ENCODE measurements around the gene CHFR. TPM values are rescaled to one million over a fixed set of nuclear protein-coding genes. Genes with fewer than 3 reads are reported as not detected.

Gene CHFR
- total and polyA plus RNA-seq, 2 experiments from 2014 or later = 23.0 to 42.7 TPM

- TF ChIP-seq ZNF462 (CRISPR knock-in tag; IDR thresholded peaks at IDR 0.05) (no peak), EZH2 (IDR thresholded peaks at IDR 0.05; ENCODE audit: low read depth, unreplicated experiment) (no peak), NANOG (IDR thresholded peaks at IDR 0.05; ENCODE audit: borderline replicate concordance) (no peak)
These were observed 49.6 kb downstream of the CHFR start (continued) for GRCh38 chr12:132837693-132838409.

GRCh38 chr12:132836795-132837331, 50.5 kb downstream of the CHFR start:
- no peaks in the 10 kb centered on the region for H3K27me3 ChIP-seq (ENCODE audit: insufficient read depth)
- Mint-ChIP-seq H3K36me3 (ENCODE audit: low read depth) (peaks cover 22% of the 10 kb centered on the region), H3K9me3 (no peaks in the 10 kb centered on the region; the same call in none of the 3 replicates), H3K27ac (no peak overlapping the region), H3K27me3 (ENCODE audit: insufficient read depth, low read depth, poor library complexity) (peaks cover 7% of the 10 kb centered on the region), H3K4me1 (no peaks in the 10 kb centered on the region; the same call in 2 of the 3 replicates), H3K4me3 (no peak overlapping the region; the same call in 2 of the 3 replicates)
- peaks cover 5% of the 10 kb centered on the region; the same call in 1 of the 2 replicates for H3F3A ChIP-seq (replicated peaks; ENCODE audit: low read depth)
- no peak overlapping the region for H2AFZ ChIP-seq
- ATAC-seq (no peak), DNase-seq (ENCODE audit: low spot score) (no peak)
- no peak overlapping the region for H3K27ac ChIP-seq (ENCODE audit: low read depth)
- no peaks in the 10 kb centered on the region for H3K4me1 ChIP-seq (ENCODE audit: insufficient read depth)
- H3K4me2 ChIP-seq = no peak overlapping the region
- no peaks in the 10 kb centered on the region for H3K79me2 ChIP-seq (replicated peaks; ENCODE audit: insufficient read depth)
- H3K36me3 ChIP-seq (ENCODE audit: insufficient read depth) = peaks cover 11% of the 10 kb centered on the region; the same call in 1 of the 2 replicates
- no peak overlapping the region for H3K4me3 ChIP-seq
- H3K9me2 ChIP-seq (ENCODE audit: insufficient read depth) = no peaks in the 10 kb centered on the region
- H4K20me1 ChIP-seq (replicated peaks; ENCODE audit: insufficient read depth) = no peaks in the 10 kb centered on the region
- no peak for TF ChIP-seq STAT1 (IDR thresholded peaks at IDR 0.05; ENCODE audit: unreplicated experiment)
- TF ChIP-seq ZNF331 (CRISPR knock-in tag; IDR thresholded peaks at IDR 0.05; ENCODE audit: low read depth) = no peak
- TF ChIP-seq, protein P1, sequence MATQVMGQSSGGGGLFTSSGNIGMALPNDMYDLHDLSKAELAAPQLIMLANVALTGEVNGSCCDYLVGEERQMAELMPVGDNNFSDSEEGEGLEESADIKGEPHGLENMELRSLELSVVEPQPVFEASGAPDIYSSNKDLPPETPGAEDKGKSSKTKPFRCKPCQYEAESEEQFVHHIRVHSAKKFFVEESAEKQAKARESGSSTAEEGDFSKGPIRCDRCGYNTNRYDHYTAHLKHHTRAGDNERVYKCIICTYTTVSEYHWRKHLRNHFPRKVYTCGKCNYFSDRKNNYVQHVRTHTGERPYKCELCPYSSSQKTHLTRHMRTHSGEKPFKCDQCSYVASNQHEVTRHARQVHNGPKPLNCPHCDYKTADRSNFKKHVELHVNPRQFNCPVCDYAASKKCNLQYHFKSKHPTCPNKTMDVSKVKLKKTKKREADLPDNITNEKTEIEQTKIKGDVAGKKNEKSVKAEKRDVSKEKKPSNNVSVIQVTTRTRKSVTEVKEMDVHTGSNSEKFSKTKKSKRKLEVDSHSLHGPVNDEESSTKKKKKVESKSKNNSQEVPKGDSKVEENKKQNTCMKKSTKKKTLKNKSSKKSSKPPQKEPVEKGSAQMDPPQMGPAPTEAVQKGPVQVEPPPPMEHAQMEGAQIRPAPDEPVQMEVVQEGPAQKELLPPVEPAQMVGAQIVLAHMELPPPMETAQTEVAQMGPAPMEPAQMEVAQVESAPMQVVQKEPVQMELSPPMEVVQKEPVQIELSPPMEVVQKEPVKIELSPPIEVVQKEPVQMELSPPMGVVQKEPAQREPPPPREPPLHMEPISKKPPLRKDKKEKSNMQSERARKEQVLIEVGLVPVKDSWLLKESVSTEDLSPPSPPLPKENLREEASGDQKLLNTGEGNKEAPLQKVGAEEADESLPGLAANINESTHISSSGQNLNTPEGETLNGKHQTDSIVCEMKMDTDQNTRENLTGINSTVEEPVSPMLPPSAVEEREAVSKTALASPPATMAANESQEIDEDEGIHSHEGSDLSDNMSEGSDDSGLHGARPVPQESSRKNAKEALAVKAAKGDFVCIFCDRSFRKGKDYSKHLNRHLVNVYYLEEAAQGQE (IDR thresholded peaks at IDR 0.05; ENCODE audit: unreplicated experiment) = no peak
- TF ChIP-seq, protein P2, sequence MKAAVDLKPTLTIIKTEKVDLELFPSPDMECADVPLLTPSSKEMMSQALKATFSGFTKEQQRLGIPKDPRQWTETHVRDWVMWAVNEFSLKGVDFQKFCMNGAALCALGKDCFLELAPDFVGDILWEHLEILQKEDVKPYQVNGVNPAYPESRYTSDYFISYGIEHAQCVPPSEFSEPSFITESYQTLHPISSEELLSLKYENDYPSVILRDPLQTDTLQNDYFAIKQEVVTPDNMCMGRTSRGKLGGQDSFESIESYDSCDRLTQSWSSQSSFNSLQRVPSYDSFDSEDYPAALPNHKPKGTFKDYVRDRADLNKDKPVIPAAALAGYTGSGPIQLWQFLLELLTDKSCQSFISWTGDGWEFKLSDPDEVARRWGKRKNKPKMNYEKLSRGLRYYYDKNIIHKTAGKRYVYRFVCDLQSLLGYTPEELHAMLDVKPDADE (IDR thresholded peaks at IDR 0.05) = no peak
- TF ChIP-seq JUNB (IDR thresholded peaks at IDR 0.05; ENCODE audit: unreplicated experiment) = no peak
- no peak for TF ChIP-seq POLR2AphosphoS5 (IDR thresholded peaks at IDR 0.05; ENCODE audit: low read depth)
- no peak for TF ChIP-seq NANOG (IDR thresholded peaks at IDR 0.05; ENCODE audit: borderline replicate concordance)
- no peak for TF ChIP-seq CREB1 (CRISPR knock-in tag; IDR thresholded peaks at IDR 0.05; ENCODE audit: low read depth)
- TF ChIP-seq, protein P3, sequence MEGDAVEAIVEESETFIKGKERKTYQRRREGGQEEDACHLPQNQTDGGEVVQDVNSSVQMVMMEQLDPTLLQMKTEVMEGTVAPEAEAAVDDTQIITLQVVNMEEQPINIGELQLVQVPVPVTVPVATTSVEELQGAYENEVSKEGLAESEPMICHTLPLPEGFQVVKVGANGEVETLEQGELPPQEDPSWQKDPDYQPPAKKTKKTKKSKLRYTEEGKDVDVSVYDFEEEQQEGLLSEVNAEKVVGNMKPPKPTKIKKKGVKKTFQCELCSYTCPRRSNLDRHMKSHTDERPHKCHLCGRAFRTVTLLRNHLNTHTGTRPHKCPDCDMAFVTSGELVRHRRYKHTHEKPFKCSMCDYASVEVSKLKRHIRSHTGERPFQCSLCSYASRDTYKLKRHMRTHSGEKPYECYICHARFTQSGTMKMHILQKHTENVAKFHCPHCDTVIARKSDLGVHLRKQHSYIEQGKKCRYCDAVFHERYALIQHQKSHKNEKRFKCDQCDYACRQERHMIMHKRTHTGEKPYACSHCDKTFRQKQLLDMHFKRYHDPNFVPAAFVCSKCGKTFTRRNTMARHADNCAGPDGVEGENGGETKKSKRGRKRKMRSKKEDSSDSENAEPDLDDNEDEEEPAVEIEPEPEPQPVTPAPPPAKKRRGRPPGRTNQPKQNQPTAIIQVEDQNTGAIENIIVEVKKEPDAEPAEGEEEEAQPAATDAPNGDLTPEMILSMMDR (conservative IDR thresholded peaks at IDR 0.05; ENCODE audit: low read depth in 2 of 2) = no peak

All from GM23338 (cell line).